Measurements from ENCODE around the gene BAIAP2. TPM values are rescaled to one million over a fixed set of nuclear protein-coding genes. Genes with fewer than 3 reads are reported as not detected.

The BAIAP2 gene, protein sequence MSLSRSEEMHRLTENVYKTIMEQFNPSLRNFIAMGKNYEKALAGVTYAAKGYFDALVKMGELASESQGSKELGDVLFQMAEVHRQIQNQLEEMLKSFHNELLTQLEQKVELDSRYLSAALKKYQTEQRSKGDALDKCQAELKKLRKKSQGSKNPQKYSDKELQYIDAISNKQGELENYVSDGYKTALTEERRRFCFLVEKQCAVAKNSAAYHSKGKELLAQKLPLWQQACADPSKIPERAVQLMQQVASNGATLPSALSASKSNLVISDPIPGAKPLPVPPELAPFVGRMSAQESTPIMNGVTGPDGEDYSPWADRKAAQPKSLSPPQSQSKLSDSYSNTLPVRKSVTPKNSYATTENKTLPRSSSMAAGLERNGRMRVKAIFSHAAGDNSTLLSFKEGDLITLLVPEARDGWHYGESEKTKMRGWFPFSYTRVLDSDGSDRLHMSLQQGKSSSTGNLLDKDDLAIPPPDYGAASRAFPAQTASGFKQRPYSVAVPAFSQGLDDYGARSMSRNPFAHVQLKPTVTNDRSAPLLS
- total RNA-seq = 10 to 100 TPM in 1 of 2 donors, 1 to 10 TPM in 1; 9.9 to 15.6 TPM

DNA sequence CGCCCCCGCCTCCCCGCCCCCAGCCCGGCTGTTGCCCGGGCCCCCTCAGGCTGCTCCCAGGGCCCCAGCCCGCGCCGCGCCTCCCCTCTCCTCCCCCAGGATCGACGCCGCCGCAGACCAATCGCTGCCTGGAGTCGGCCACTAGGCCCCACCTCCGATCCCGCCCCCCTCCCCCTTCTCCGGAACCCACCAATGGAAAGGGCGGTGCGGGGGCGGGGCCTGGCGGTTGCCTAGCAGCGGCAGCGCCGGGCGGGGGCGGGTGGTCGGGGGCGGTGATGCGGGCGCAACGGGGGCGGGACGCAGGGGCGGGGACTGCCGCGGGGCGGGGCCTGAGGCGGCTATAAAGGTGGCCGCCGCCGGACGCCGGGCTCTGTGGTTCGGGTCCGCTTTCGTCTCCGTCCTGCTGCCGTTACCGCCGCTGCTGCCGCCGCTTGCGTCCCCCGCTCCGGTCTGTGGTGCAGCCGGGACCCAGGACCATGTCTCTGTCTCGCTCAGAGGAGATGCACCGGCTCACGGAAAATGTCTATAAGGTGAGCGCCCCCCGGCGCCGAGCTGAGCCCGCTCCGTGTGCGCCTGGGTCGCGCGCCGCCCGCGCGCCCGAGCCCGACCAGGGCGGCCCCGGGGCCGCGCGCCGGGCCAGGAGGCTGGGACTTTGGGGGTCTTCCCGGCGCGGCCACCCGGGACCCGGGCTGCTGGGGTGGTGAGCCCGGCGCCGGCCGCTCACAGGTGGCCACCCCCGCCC lies at the start of gene BAIAP2:
BAIAP2 (plus strand) TSS at position 373 of the 742 bp plus-strand sequence; CDS start at position 477, 104 bp downstream.
- H3K27ac ChIP-seq = no peak within 1 kb of the TSS
- no peaks in the 10 kb centered on the region for H3K36me3 ChIP-seq
- H3K4me1 ChIP-seq (ENCODE audit: control insufficient read depth in 1 of 2, low read depth in 2 of 2) = peaks cover 18 to 52% of the 10 kb centered on the region in 2 donors
- no peaks in the 10 kb centered on the region for H3K9me3 ChIP-seq
- DNase-seq (ENCODE audit: low spot score) = peak; percentile 70
- no peaks in the 10 kb centered on the region for H3K27me3 ChIP-seq (replicated peaks; ENCODE audit: insufficient read depth)
- peak; percentile 42 for ATAC-seq (ENCODE audit: insufficient number of reproducible peaks, low FRiP score, low read depth)
- TF ChIP-seq, protein P1, sequence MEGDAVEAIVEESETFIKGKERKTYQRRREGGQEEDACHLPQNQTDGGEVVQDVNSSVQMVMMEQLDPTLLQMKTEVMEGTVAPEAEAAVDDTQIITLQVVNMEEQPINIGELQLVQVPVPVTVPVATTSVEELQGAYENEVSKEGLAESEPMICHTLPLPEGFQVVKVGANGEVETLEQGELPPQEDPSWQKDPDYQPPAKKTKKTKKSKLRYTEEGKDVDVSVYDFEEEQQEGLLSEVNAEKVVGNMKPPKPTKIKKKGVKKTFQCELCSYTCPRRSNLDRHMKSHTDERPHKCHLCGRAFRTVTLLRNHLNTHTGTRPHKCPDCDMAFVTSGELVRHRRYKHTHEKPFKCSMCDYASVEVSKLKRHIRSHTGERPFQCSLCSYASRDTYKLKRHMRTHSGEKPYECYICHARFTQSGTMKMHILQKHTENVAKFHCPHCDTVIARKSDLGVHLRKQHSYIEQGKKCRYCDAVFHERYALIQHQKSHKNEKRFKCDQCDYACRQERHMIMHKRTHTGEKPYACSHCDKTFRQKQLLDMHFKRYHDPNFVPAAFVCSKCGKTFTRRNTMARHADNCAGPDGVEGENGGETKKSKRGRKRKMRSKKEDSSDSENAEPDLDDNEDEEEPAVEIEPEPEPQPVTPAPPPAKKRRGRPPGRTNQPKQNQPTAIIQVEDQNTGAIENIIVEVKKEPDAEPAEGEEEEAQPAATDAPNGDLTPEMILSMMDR (IDR thresholded peaks at IDR 0.05) = no peak
- peak within 1 kb of the TSS; percentile 71 for H3K4me3 ChIP-seq

DNA sequence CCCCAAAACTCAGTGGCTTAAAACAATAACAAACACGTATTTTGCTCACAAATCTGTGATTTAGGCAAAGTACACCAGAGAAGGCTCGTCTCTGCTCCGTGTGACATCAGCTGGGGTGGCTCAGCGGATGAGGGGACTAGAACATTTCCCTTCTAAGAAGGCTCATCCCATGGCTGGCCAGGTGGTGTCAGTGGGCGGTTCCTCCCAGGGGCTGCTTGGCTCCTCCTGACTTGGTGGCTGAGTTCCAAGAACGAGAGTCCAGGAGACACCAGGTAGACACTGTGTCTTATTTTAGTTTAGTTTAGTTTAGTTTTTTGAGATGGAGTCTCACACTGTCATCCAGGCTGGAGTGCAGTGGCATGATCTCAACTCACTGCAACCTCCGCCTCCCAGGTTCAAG lies 48.9 kb upstream of the BAIAP2 start:
- Histone ChIP-seq H3K9me3 (no peaks in the 10 kb centered on the region), H3K36me3 (no peaks in the 10 kb centered on the region), H3K27ac (no peak overlapping the region), H3K4me3 (no peak overlapping the region), H3K27me3 (replicated peaks; ENCODE audit: insufficient read depth) (no peaks in the 10 kb centered on the region), H3K4me1 (ENCODE audit: control insufficient read depth in 1 of 2, low read depth in 2 of 2) (peaks cover 7 to 50% of the 10 kb centered on the region in 2 donors)
- ATAC-seq (ENCODE audit: insufficient number of reproducible peaks, low FRiP score, low read depth) (no peak), DNase-seq (ENCODE audit: low spot score) (no peak)
- TF ChIP-seq, protein P1 (IDR thresholded peaks at IDR 0.05) = no peak

DNA sequence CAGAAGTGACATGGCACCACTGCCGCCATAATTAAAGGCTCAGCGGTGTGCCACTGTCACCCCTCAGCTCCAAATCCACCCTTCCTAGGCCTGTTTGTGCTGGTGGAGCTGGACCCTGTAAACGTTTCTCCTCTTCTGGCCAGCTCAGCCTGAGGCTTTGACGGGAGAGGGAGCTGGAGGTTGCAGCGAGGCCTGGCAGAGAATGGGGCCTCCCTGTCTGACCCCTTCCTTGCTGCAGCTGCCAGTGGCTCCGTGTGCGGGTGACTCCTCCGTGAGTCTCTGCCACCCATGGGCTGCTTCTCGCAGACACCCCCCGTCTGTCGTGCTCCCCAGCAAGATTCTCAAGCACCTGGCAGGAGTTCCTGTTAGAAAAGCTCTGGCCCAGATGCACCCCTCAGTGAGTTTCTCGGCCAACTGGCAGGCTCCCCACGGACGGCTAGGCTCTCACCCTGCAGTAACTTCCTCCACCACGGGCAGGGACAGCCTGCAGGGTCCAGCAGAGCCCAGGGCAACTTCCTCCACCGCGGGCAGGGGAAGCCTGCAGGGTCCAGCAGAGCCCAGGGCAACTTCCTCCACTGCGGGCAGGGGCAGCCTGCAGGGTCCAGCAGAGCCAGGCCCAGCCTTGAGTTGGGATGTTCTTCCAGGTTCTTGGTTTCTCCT lies 48.0 kb upstream of the BAIAP2 start:
- ATAC-seq (ENCODE audit: insufficient number of reproducible peaks, low FRiP score, low read depth) (no peak), DNase-seq (ENCODE audit: low spot score) (no peak)
- Histone ChIP-seq H3K9me3 (no peaks in the 10 kb centered on the region), H3K4me1 (ENCODE audit: control insufficient read depth in 1 of 2, low read depth in 2 of 2) (peaks cover 6 to 49% of the 10 kb centered on the region in 2 donors), H3K27me3 (replicated peaks; ENCODE audit: insufficient read depth) (no peaks in the 10 kb centered on the region), H3K36me3 (no peaks in the 10 kb centered on the region), H3K4me3 (no peak overlapping the region), H3K27ac (no peak overlapping the region)
- TF ChIP-seq, protein P1 (IDR thresholded peaks at IDR 0.05) = no peak

DNA sequence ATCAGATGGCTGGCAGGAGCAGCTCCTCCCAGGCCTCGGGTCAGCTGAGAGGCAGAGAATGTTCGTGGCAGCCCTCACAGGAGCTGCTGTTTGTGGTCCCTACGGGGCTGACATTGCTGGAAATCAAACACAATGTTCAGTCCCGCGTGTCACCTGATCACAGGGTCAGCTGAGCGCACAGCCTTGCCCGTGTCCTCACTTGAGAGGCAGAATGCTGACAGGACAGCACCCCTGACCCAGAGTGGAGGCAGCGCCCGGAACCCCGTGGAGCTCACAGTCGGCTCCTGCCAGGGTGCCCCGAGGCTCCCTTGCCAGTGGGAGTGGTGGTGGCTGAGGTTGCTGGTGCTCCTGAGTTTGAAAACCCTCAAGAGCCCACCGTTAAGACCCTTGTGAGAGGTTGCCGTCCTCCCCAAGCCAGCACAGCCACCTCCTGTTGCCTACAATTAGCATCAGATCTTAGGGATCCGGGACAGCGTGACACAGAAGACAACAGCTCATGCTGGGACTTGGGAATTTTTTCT lies 47.0 kb upstream of the BAIAP2 start:
- DNase-seq (ENCODE audit: low spot score) (no peak), ATAC-seq (ENCODE audit: insufficient number of reproducible peaks, low FRiP score, low read depth) (no peak)
- no peak overlapping the region for H3K4me3 ChIP-seq
- no peaks in the 10 kb centered on the region for H3K27me3 ChIP-seq (replicated peaks; ENCODE audit: insufficient read depth)
- no peaks in the 10 kb centered on the region for H3K36me3 ChIP-seq
- peaks cover 13 to 57% of the 10 kb centered on the region in 2 donors for H3K4me1 ChIP-seq (ENCODE audit: control insufficient read depth in 1 of 2, low read depth in 2 of 2)
- no peak overlapping the region for H3K27ac ChIP-seq
- TF ChIP-seq, protein P1 (IDR thresholded peaks at IDR 0.05) = no peak
- H3K9me3 ChIP-seq = no peaks in the 10 kb centered on the region
